Measurements from ENCODE around the gene SYNGR2. TPM values are rescaled to one million over a fixed set of nuclear protein-coding genes. Genes with fewer than 3 reads are reported as not detected.

The SYNGR2 gene
- total RNA-seq, 1 experiment from 2014 or later: 148 TPM

GRCh38 chr17:78184868-78185267 lies 16.5 kb downstream of the SYNGR2 start:
- Histone ChIP-seq H3K27ac (ENCODE audit: low read depth, low read length) (peak overlapping the region; percentile 36; the same call in 1 of the 2 replicates), H4K20me1 (ENCODE audit: insufficient read depth) (no peaks in the 10 kb centered on the region), H3K79me2 (ENCODE audit: insufficient read depth, low read length) (peaks cover 83% of the 10 kb centered on the region), H3K9me3 (ENCODE audit: control insufficient read depth in 1 of 2, insufficient read depth in 1 of 2, low read depth in 1 of 2, low read length in 2 of 2) (no peaks in the 10 kb centered on the region), H3K27me3 (ENCODE audit: insufficient read depth, low read length) (no peaks in the 10 kb centered on the region), H3K9me2 (ENCODE audit: insufficient read depth) (no peaks in the 10 kb centered on the region), H3K4me3 (replicated peaks in 1 of 2; ENCODE audit: low read depth in 1 of 2, low read length in 2 of 2) (no peak overlapping the region), H3K36me3 (ENCODE audit: control insufficient read depth in 1 of 2, insufficient read depth in 2 of 2, low read length in 2 of 2) (peaks cover 37 to 47% of the 10 kb centered on the region in 2 experiments), H3K9ac (ENCODE audit: low read length) (peak overlapping the region; percentile 98; the same call in 1 of the 2 replicates), H3K4me1 (ENCODE audit: control insufficient read depth in 1 of 2, insufficient read depth in 2 of 2, low read length in 2 of 2) (peaks cover 18 to 50% of the 10 kb centered on the region in 2 experiments), H2AFZ (ENCODE audit: low read depth, low read length, poor library complexity, severe bottlenecking) (no peak overlapping the region), H3K4me2 (ENCODE audit: low read length) (peak overlapping the region; percentile 99; the same call in 1 of the 2 replicates)
- ChIA-PET POLR2A (interaction anchor here (4.1 kb wide), 1 partner anchor 10 kb away, joined by 44 read pairs; no protein-coding TSS in a partner anchor), RAD21 (ENCODE audit: low non-redundant PET in 1 of 2, low total read pairs in 2 of 2, uncharacterized antibody in 2 of 2, unreplicated experiment in 2 of 2) (no interaction called here), CTCF (interaction anchor here (0.9 to 1.5 kb wide), 3 partner anchors 100 to 166 kb away, joined by 3 read pairs; no protein-coding TSS in a partner anchor)
- DNase-seq (ENCODE audit: low read depth, low spot score) (no peak), ATAC-seq (no peak)
- BruUV-seq (replicated peaks): no TSS peak
- no peak for TF ChIP-seq POLR2AphosphoS5 (IDR thresholded peaks at IDR 0.05; ENCODE audit: low read depth, low read length)
- no peak for TF ChIP-seq ELF1 (IDR thresholded peaks at IDR 0.05; ENCODE audit: borderline replicate concordance, low read depth)
- TF ChIP-seq RAD21 (IDR thresholded peaks at IDR 0.05; ENCODE audit: low read depth): no peak
- no peak for TF ChIP-seq TCF7L2 (IDR thresholded peaks at IDR 0.05; ENCODE audit: borderline replicate concordance, extremely low read depth, insufficient read depth, insufficient read length)
- TF ChIP-seq ZBTB33 (IDR thresholded peaks at IDR 0.05; ENCODE audit: extremely low read depth, insufficient replicate concordance, low read length): no peak
- TF ChIP-seq JUND (IDR thresholded peaks at IDR 0.05): no peak
- no peak for TF ChIP-seq EZH2 (IDR thresholded peaks at IDR 0.05)
- intact Hi-C loops (cut with micrococcal nuclease): no loop called here
